Urinary bladder (tissue), 4 donors: ENCODE results near the gene HPSE. TPM values are rescaled to one million over a fixed set of nuclear protein-coding genes. Genes with fewer than 3 reads are reported as not detected.

Experiments used
- DNase-seq: peaks from one replicate; pipeline ENCODE4 v3.0.0-alpha.2; 2015; ENCODE audit errors: extremely low spot score
- H3K27ac ChIP-seq: one replicate; pipeline ENCODE4 v1.5.1; 2013; ENCODE audit warnings: low read depth, mild to moderate bottlenecking, moderate library complexity
- H3K36me3 ChIP-seq: one replicate; pipeline ENCODE4 v1.6.1; 2013; ENCODE audit warnings: mild to moderate bottlenecking, moderate library complexity; ENCODE audit not compliant: insufficient read depth
- H3K4me1 ChIP-seq: one replicate; pipeline ENCODE4 v1.6.1; 2013; ENCODE audit warnings: mild to moderate bottlenecking, moderate library complexity; ENCODE audit not compliant: insufficient read depth
- H3K4me3 ChIP-seq: one replicate; pipeline ENCODE4 v1.5.1; 2013; ENCODE audit warnings: low read depth, low read length
- whole genome bisulfite sequencing: extraction: QIAGEN DNeasy Blood & Tissue Kit; methylation state at CpG from one replicate; pipeline ENCODE4 v1.1.7; 2013; 5-methylcytosine and 5-hydroxymethylcytosine counted together
- polyA plus RNA-seq: library from polyadenylated mRNA; stranded (reverse); fragments of 200-250 nt; gene quantifications from one replicate; pipeline ENCODE4 v1.2.3, GENCODE V29; 2013
- total RNA-seq: library from RNA; depleted of rRNA; stranded (reverse); fragments of >200 nt; gene quantifications from one replicate; pipeline ENCODE4 v1.2.3, GENCODE V29; 2014
- donor health status: healthy with polysubstance abuse.
- donor health status: healthy.

HPSE gene
- total RNA-seq (0.90 TPM), polyA plus RNA-seq (1.2 TPM)

- DNase-seq, result peak; percentile 31
- H3K4me1 ChIP-seq, result no peaks in the 10 kb centered on the region
- under 1% methylated on average over 63 of the region's 63 CpGs for WGBS
- no peak within 1 kb of the TSS for H3K27ac ChIP-seq
- peak within 1 kb of the TSS; percentile 31 for H3K4me3 ChIP-seq
- H3K36me3 ChIP-seq, result no peaks in the 10 kb centered on the region
Measured at GRCh38 chr4:83334425-83335241, at the start of gene HPSE. TSS of gene HPSE (minus strand) at chr4:83334848. CDS start at chr4:83334782, 66 bp downstream.

- Histone ChIP-seq H3K36me3 (no peaks in the 10 kb centered on the region), H3K4me1 (no peaks in the 10 kb centered on the region), H3K27ac (no peak overlapping the region), H3K4me3 (no peak overlapping the region)
- 73% methylated on average over 2 of the region's 2 CpGs for WGBS
- no peak for DNase-seq
Measured at GRCh38 chr4:83382850-83383249, 48.2 kb upstream of the HPSE start.

- Histone ChIP-seq H3K27ac (no peak overlapping the region), H3K4me1 (no peaks in the 10 kb centered on the region), H3K36me3 (no peaks in the 10 kb centered on the region), H3K4me3 (no peak overlapping the region)
- no peak for DNase-seq
- WGBS, result 74% methylated on average over 4 of the region's 4 CpGs
Measured at GRCh38 chr4:83381173-83381572, 46.5 kb upstream of the HPSE start.

GRCh38 chr4:83378419-83378818 is 43.8 kb upstream of the HPSE start:
- DNase-seq, result no peak
- Histone ChIP-seq H3K27ac (no peak overlapping the region), H3K4me3 (no peak overlapping the region), H3K4me1 (no peaks in the 10 kb centered on the region), H3K36me3 (no peaks in the 10 kb centered on the region)
- 87% methylated on average over 5 of the region's 5 CpGs for WGBS

- H3K27ac ChIP-seq, result no peak overlapping the region
- WGBS, result 79% methylated on average over 1 of the region's 1 CpG
- DNase-seq, result no peak
- H3K4me1 ChIP-seq, result no peaks in the 10 kb centered on the region
- no peaks in the 10 kb centered on the region for H3K36me3 ChIP-seq
- H3K4me3 ChIP-seq, result no peak overlapping the region
Measured at GRCh38 chr4:83372931-83373330, 38.3 kb upstream of the HPSE start.

- Histone ChIP-seq H3K4me3 (no peak overlapping the region), H3K27ac (no peak overlapping the region), H3K4me1 (no peaks in the 10 kb centered on the region), H3K36me3 (no peaks in the 10 kb centered on the region)
- WGBS, result 79% methylated on average over 1 of the region's 1 CpG
- DNase-seq, result no peak
Measured at GRCh38 chr4:83371936-83372335, 37.3 kb upstream of the HPSE start.

- Histone ChIP-seq H3K36me3 (no peaks in the 10 kb centered on the region), H3K4me1 (no peaks in the 10 kb centered on the region), H3K4me3 (no peak overlapping the region), H3K27ac (no peak overlapping the region)
- DNase-seq, result no peak
- WGBS, result 92% methylated on average over 5 of the region's 5 CpGs
Measured at GRCh38 chr4:83371235-83371634, 36.6 kb upstream of the HPSE start.

GRCh38 chr4:83370640-83370906 is 35.9 kb upstream of the HPSE start:
- Histone ChIP-seq H3K36me3 (no peaks in the 10 kb centered on the region), H3K4me1 (no peaks in the 10 kb centered on the region), H3K27ac (no peak overlapping the region), H3K4me3 (no peak overlapping the region)
- 37% methylated on average over 1 of the region's 1 CpG for WGBS
- DNase-seq, result no peak

- H3K27ac ChIP-seq, result no peak overlapping the region
- WGBS, result 79% methylated on average over 4 of the region's 4 CpGs
- H3K4me1 ChIP-seq, result no peaks in the 10 kb centered on the region
- no peak overlapping the region for H3K4me3 ChIP-seq
- no peak for DNase-seq
- H3K36me3 ChIP-seq, result no peaks in the 10 kb centered on the region
Measured at GRCh38 chr4:83369831-83370639, 35.4 kb upstream of the HPSE start.

- Histone ChIP-seq H3K27ac (no peak overlapping the region), H3K4me1 (no peaks in the 10 kb centered on the region), H3K36me3 (no peaks in the 10 kb centered on the region), H3K4me3 (no peak overlapping the region)
- DNase-seq, result no peak
- WGBS, result 84% methylated on average over 3 of the region's 3 CpGs
Measured at GRCh38 chr4:83364312-83364711, 29.7 kb upstream of the HPSE start.

GRCh38 chr4:83362492-83363329 is 28.1 kb upstream of the HPSE start:
- H3K4me3 ChIP-seq, result no peak overlapping the region
- H3K4me1 ChIP-seq, result no peaks in the 10 kb centered on the region
- DNase-seq, result no peak
- H3K27ac ChIP-seq, result no peak overlapping the region
- WGBS, result 73% methylated on average over 9 of the region's 9 CpGs
- no peaks in the 10 kb centered on the region for H3K36me3 ChIP-seq

GRCh38 chr4:83361416-83362103 is 26.9 kb upstream of the HPSE start:
- Histone ChIP-seq H3K4me1 (no peaks in the 10 kb centered on the region), H3K27ac (no peak overlapping the region), H3K4me3 (no peak overlapping the region), H3K36me3 (no peaks in the 10 kb centered on the region)
- DNase-seq, result no peak
- WGBS, result 87% methylated on average over 7 of the region's 7 CpGs

- Histone ChIP-seq H3K36me3 (no peaks in the 10 kb centered on the region), H3K4me3 (no peak overlapping the region), H3K4me1 (no peaks in the 10 kb centered on the region), H3K27ac (no peak overlapping the region)
- 85% methylated on average over 4 of the region's 4 CpGs for WGBS
- no peak for DNase-seq
Measured at GRCh38 chr4:83360018-83360417, 25.4 kb upstream of the HPSE start.
